T-helper 2 cell (primary cell): Measurements from ENCODE around the gene SRSF1.

ENCODE experiments used
- DNase-seq, 5 experiments: peaks; one replicate each; pipeline versions ENCODE4 v3.0.0 to v3.0.0-alpha.2; 2012 to 2022

SRSF1 gene

GRCh38 chr17:58010067-58010799 is 3.2 kb upstream of the SRSF1 start:
- no peak for DNase-seq

- peak in 1 of 5 experiments; percentile 31 for DNase-seq
Measured at GRCh38 chr17:58007781-58008706, 998 bp upstream of the SRSF1 start.

DNA sequence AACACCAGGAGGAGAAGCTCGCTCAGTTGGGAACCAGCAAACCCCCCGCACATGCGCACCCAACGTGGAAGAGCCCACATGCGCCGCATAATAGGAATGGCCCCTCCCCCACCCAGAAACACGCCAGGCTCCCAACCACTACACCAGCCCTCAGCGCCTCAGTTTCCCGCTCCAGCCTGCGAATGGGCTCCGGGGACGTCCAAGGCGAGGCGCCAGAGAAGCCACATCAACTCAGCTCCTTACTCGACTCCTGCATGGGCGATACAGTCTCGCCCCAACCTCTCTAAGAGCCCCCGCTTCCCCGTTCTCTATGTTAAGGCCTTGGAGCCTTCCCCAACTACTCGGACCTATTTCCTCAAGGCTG is 504 bp downstream of the SRSF1 start:
- DNase-seq: peak; percentile 15 to 57 (median 37)

GRCh38 chr17:58005728-58006559 is 1.1 kb downstream of the SRSF1 start:
- DNase-seq: no peak

GRCh38 chr17:58005031-58005727 is 1.9 kb downstream of the SRSF1 start:
- no peak for DNase-seq

DNA sequence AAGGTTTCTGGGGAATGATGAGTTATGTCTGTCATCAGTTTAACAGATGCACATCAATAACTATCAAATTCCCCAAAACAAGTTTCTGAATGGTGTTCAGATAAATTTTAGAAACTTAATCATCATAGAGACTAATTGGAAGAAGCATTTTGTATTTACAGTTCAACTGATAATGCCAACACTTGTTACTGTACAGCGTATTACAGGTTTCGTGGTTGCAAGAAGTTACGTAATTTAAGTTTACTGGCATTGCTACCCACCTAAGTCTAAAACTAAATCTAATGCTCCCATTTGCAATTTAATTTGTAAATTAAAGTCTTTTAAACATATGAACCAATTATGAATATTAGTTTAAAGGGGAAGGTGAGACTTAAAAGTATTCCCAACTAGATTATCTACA is 3.0 kb downstream of the SRSF1 start:
- DNase-seq: no peak

- no peak for DNase-seq
Measured at GRCh38 chr17:58002973-58003372, 4.1 kb downstream of the SRSF1 start.

GRCh38 chr17:58002154-58002948 is 4.7 kb downstream of the SRSF1 start:
- DNase-seq: no peak

DNA sequence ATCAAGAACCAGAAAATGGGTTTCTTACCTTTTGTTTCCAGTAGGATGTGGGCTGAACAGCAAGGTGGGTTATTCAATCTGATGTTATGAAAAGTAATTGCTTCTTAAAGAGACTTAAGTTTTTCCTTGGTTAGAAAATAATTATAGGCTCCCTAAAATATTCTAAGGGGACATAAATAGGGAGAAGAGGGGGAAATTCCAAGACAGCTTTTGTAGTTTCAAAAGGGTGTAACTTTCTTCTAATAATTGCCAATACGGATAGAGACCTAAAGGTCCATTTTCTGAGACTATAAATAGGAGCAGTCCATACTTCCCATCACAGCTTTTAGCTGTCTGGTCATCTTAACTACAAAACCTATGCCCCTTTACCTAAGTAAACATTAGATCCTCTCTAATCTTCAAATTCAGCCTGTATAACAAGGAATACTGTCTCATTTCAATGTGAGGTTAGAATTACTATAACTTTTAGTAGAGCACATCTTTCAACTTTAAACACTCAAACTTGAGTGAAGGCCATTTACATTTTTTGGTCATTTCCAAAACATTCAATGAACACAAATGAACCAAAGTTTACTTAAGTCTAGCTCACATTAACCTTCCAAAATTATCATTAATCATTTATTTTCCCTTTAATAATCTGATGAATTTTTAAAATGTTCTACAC is 5.5 kb downstream of the SRSF1 start:
- no peak for DNase-seq

DNA sequence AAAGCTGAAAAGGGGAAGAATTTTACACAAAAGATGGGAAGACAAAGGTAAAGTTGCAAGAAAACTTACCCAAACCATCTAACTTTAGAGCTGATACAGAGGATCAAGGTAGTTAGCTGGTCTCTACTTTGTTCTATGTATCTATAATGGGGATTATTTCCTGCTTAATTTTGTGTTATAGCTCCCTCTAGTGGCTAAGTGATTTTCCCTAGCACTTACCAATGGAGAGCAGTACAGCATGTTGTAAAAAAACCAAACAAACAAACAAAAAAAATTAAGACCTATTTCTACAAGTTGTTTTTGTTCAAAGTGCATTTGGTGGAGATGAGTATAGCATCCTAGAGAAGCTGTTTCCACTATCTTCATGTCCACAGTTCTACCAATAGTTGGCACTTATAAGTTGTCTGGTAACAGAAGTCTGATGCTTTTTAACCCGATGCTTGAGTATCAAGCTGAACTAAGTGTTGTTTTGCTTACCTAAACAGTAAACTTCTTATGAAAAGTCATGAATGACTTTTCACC is 7.5 kb downstream of the SRSF1 start:
- DNase-seq: peak in 2 of 5 experiments; percentile 50 to 72

DNA sequence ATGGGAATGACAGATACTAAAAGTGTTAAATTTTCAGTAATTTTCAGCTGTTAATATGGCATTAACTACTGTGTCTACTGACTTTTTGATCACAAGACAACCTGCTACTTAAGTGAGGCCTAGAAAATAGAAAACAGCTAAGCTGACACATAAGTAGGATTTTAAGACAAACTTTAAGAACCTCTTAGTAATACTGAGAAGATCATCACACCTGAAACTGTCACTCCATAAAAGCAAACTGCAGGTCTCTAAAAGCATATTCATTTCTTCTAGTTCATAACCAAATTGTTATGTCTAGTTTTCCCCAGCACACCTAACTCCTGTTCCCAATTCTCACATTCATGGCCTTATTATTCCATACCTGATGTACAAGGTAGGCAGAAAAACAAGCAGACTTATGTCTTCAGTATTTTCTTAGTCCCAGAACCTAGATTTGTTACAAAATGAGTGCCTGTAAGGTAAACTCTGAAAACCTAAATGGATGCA is 8.0 kb downstream of the SRSF1 start:
- no peak for DNase-seq

DNA sequence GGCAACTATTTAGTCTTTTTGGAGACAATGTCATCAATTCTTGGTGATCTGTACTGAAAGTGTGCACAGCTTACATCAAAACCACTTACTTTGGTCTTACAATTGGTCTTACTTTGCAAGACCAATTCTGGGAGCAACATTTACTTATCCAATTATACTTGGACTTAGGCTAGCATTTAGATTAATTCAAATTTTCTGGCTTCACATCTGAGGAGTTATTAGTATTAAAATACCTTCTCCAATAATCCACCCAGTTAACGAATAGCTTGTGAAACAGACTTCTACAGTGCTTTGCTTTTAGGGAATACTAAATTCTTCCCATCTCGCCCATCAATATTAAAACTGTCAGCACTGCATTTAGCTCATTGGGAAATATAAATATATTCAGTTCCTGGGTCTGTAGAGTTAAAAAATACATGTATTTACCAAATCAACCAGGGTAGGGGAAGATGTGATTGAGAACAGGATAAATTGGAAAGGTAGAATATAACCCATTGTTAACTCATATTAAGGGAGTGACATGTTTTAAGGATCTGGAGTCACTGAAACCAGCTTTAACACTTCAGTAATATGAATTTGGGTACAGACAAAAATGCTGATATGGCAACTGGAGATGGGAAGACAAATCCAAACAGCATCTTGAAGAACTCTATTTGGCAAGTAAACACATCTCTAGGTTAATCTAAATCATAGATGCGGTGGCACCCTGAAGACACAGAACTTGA is 9.8 kb downstream of the SRSF1 start:
- no peak for DNase-seq

- DNase-seq: peak in 4 of 5 experiments; percentile 20 to 79 (median 40)
Measured at GRCh38 chr17:57995076-57995956, 11.7 kb downstream of the SRSF1 start.

DNA sequence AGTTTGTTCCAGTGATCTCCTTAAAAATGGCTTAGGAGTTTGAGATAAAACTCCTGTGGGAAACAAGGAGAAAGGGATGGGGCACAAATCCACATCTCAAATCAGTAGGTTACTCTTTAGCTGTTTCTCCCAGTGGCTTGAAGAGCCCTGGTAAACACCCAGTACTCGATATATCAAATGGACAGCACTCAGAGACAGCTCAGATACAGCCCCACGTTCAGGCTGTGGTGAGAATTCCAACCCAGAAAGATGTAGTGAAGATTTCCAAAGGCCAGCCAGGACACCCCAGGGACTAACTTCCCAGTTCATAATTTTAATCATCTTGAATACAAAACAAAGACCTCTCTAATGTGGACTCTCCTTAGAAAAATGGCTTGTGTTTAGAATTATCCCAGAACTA is 12.6 kb downstream of the SRSF1 start:
- DNase-seq: no peak

DNA sequence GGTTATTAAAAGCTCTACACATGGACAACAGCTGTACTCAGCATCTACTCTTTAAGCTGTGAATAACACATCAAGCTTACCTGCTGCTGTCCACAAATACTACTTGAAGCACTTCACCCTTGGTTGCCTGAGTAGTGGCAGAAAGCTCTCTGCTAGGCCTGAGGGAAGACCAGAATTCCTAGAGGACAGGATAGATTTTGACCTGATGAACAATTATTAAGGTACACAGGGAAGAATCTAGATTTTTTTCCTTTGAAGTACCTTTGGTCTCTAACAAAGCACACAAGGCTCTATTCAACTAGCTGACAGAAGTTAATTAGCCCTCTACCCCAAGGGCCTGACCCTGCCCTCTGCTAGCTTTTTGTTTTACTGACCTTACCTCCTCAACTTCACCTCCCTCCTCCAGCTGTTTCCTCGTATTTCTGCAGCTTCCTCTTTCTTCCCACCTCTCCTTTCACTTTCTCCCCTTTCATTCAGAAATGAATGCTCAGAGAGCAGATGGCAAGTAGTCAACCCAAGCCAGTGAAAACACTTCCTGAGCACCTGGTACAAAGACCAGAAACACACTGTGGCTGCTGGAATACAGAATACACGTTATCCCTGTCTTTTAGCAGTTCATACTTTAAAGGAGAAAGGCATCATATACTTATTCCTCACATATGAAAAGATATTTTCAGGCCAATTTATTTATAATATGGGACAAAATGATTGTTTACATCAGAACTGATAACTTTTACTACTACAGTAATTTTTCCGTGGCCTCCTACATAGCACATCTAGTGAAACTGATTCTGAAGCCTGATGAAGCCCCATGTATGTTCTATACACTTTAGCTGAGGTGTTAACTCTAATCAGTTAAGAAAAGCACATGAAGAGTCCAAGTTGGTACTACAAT is 13.3 kb downstream of the SRSF1 start:
- DNase-seq: no peak

DNA sequence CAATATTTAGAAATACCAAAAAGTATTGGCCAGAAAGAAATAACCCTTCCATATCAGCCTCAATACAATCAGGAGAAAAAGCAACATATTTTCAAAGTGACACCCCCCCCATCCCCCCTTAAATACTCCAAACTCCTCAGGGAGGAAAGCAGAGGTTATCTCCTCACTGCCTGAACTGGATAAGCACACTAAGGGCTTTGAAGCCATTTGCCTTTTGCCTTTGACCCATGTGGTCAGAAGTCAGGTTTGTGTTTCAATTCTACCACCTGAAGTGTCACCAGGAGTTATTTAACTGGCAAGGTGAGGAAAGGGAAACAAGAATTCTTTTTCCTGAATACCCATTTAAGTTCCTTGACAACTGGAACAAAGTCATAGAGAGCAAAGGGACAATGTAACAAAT is 15.5 kb downstream of the SRSF1 start:
- DNase-seq: no peak

- no peak for DNase-seq
Measured at GRCh38 chr17:57990037-57990436, 17.0 kb downstream of the SRSF1 start.
